Fibroblast of skin of back (primary cell): ENCODE measurements around the gene THBS3. TPM values are rescaled to one million over a fixed set of nuclear protein-coding genes. Genes with fewer than 3 reads are reported as not detected.
"Not testable (repeated sequence)": the region's sequence is repeated elsewhere in the genome, so short reads cannot be mapped to it uniquely, and the experiment has no call there.

Experiments used
- DNase-seq: peaks from one replicate; pipeline ENCODE4 v3.0.0-alpha.2; 2013
- polyA plus RNA-seq, 2 experiments: library from polyadenylated mRNA; unstranded; fragments of 120-200 nt; gene quantifications; one replicate each; pipeline ENCODE4 v1.2.1, GENCODE V29; 2013; ENCODE audit not compliant: insufficient read length in 2 of 2

Gene THBS3
- 28.6 TPM for polyA plus RNA-seq (2013, experiment 1 of 2; ENCODE audit: insufficient read length)
- 37.2 TPM for polyA plus RNA-seq (2013, experiment 2 of 2; ENCODE audit: insufficient read length)

DNA sequence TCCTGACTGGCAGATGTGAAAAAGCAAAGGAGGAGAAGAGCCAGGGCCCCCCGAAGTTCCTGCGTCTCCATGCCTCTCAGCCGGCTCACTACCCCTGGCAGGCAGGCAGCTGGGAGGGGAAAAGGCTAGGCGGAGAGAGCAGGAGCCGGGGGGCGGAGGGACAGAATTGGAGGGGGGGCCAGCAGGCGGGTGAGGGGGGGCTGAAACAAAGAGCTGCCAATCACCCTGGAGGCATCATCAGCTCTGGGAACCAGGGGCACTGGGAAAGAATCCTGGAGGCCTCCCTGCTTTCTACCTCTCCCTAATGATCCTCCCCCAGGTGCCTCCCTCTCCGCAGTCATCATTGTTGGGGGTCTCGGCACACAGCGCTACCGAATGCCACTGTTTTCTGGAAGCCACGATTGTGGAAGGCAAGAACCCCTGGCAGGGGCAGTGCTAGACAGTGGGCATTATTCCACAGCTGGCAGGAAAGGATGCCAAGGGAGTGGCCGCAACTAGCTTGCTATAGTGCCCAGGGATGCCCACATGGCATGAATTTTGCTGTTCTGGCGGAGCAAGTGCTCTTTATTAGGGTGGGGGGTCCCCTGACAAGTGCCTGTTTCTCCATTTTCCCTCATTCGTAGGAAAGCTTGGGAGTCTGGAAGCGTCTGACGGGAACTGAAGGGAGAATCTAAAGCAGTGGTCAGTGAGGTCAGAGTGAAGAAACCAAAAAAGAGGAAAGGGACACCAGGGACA lies at the start of gene THBS3:
Gene THBS3 (minus strand): TSS at position 92 of the 735 bp plus-strand sequence. CDS start 21 bp downstream, at position 71.
- DNase-seq: peak; percentile 55

- no peak for DNase-seq
Measured at GRCh38 chr1:155256058-155256852, 48.6 kb upstream of the THBS3 start.

DNA sequence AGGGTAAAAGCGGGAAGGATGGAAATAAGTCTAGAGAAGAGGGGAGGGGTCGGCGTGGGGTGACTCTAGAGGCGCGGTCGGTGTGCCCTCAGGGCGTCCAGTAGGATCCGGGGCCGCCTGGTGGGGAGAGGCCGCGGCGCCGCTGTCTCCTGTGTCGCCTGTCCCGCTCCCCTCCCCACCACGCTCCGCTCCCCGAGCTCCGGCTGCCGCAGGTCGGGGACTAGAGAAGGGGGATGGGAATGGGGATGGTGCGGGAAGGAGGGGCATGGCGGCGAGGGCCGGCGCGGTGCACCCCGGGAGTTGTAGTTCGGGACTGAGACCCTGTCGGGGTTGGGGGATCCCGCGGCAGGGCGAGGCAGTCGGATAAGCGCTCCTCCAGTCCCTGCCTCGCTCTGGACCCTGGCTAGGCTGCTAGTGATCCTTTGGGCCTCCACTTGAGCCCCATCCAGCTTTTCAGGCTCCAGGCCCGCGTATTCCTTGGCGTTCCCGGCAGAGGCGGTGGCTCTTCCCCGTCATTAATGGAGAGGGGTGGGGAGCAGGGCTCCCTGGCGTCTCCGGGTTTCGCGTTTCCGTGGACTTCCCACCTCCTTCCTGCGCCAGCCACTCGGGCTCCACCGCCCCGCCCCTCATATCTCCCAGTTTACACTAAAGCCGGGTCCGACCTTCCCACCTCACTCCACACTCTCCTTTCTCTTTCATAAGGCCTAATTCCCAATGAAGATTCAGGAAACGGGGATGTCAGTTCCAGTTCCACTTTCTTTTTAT lies 47.7 kb upstream of the THBS3 start, which contains the start of gene ENTREP3:
Gene ENTREP3 (minus strand): TSS at position 241 of the 765 bp plus-strand sequence. CDS start 606 bp downstream, outside the sequence.
- DNase-seq: peak; percentile 84

DNA sequence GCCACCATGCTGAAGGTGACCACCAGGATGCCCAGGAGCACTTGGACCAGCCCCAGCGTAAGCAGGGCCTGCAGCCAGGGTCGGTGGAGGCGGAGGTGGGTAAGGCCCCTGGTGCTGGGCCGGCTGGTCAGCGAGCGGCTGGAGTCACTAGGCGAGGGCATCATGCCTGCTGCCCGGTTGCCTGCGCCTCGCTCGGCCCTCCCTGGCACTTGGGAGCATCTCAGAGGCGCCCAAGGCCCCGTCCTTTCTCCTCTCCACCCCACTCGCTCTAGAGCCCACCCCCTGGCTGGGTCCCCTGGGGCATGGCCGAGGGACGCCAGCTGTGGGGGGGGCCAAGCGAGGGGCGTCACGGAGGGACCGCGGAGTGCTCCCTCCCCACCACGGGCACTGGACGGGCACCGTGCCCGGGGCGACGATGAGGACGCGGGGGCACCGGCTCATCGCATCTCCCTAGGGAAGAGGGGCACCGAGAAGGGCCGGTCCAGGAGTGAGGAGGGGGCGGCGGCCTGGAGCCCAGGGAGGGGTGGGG lies 47.1 kb upstream of the THBS3 start:
- no peak for DNase-seq

DNA sequence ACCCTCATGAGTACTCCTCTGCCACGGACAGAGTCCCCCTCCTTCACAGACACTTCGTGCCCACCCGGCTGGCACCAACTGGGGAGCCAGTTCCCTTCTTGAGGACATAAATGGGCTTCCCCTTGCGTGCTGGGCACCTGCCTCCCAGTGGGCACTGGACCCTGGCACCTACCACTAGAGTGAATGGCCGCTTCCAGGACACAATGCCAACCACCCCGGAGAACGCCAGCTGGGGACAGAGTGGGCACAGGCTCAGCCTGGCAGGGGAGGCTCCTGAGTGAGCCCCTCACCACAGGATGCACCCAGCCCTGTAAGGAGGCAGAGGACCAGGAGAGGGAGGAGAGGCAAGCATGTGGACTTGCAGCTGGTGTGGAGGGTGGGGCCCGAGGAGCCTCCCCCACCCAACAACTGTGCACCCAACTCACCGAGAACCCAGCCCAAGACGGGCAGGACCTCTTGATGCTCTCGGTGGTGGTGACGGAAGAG lies 46.6 kb upstream of the THBS3 start:
- no peak for DNase-seq

DNA sequence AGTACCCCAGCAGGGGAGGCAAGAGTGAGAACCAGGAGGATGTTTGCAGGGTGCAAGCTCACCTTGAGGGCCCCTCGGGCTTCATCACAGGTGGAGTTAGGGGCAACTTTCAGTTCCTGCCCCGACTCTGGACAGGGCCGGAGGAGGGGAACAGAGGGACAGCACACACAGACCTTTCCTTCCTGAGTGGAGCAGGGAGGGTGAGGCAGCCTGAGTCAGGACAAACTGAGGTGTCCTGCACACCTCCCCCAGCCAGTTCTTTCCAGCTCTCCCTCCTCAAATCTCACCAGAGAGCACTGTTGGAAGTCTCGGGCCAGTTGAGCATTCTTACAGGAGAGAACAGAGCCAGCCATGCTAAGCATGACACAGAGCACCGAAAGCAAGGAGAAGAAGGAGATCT lies 46.1 kb upstream of the THBS3 start:
- DNase-seq: no peak

DNA sequence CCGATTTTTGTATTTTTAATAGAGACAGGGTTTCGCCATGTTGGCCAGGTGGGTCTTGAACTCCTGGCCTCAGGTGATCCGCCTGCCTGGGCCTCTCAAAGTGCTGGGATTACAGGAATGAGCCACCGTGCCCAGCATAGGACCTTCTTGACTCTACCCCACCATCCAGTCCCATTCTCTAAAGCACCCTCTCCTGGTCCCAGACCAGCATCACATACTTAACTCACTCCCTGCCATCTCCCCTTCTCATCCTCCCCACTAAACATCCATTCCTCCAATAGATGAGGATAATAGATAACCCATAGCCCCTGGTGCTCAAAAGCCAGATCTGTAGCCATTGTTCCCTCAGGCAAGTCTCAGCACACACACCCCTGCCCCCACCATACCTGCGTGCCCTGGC lies 45.5 kb upstream of the THBS3 start:
- no peak for DNase-seq

- DNase-seq: no peak
Measured at GRCh38 chr1:155251566-155251965, 43.9 kb upstream of the THBS3 start.

DNA sequence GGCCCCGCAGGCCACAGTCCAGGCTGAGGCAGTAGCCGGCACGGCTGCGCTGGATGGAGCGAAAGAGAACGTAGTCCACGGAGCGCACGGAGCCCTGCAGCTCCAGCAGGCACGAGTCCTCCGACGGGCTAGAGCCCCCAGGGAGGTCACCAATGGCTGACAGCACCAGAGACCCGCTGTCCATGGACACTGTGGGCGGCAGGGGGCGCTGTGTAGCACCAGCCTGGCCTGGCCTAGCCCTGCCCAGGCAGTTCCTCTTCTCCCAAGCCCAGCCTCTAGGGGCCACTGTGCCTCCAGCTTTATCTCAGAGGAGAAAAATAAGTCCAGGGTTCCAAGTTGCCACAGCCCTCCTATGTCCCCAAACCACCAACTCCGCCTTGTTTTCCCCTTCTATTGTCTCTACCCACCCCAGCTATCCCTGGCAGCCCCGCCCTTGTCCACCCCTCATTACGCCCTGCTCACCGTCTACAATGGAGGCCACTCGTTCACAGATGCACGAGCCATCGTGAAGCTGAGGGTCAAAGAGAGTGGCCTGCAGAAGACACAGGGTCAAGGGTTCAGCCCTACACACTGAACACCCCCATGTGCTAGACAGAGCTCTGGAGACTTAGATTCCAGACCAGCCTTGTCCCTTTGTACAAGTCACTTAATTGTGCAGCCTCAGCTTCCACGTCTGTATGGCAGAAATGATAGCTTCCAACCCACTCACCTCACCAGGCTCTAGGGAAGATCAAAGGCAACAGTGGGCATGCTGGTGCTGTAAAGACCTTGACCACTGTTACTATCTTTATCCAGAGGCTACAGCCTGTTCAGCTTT lies 43.1 kb upstream of the THBS3 start:
- peak; percentile 89 for DNase-seq

- DNase-seq: no peak
Measured at GRCh38 chr1:155250246-155250632, 42.5 kb upstream of the THBS3 start.

DNA sequence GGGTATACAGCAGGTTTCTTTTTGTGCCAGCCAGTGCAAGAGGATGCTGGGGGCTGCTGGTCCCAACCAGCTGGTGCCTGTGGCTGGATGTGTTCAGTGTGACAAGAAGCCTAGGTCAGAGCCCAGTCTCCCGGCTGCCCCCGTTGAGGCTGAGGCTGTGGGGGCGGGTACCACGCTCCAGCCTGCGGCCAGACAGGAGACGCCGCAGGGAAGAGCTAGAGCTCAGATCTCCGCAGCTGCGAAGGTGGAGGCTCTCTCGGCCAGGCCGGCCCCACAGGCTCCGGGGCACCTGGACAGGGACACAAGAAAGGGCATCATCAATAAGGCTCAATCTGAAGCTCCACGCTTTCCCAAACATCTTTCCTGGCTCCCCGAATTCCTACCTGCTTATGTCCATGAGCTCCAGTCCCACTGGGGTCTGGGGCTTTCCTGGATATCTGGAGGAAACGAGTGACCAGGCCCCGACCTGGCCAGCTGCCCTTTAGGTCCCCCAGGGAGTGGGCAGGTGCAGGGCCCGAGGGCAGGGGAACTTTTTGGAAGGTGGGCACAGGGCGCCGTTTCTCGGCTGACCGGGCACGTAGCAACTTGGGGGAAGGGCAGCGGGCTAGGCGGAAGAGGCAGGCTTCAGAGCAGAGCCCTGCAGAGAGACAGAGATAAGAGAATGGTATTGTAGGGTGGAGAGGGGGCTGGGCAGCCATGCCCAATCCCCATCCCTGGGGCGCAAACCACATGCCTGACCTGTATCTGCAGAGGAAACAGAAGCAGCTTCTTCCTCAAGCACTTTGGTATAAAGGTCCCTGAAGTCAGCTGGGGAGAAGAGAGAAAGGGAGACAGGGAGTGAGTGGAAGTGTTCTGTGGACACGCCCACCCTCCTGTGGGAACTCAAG lies 40.2 kb upstream of the THBS3 start:
- no peak for DNase-seq

GRCh38 chr1:155246796-155247195 lies 39.1 kb upstream of the THBS3 start:
- not testable (repeated sequence) for DNase-seq

DNA sequence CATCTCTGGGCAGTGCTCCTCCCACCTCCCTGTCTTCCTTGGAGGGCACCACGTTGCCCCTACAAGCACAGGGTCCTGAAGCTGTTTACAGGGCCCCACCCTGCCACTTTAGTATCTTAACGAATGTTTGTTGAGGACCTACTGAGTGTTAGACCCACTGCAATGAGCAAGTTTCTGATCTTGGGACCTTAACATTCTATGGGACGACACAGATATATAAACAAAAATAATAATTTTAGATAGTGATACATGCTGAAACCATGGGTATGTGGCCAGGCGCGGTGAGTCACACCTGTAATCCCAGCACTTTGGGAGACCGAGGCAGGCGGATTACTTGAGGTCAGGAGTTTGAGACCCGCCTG lies 37.4 kb upstream of the THBS3 start:
- DNase-seq: no peak

DNA sequence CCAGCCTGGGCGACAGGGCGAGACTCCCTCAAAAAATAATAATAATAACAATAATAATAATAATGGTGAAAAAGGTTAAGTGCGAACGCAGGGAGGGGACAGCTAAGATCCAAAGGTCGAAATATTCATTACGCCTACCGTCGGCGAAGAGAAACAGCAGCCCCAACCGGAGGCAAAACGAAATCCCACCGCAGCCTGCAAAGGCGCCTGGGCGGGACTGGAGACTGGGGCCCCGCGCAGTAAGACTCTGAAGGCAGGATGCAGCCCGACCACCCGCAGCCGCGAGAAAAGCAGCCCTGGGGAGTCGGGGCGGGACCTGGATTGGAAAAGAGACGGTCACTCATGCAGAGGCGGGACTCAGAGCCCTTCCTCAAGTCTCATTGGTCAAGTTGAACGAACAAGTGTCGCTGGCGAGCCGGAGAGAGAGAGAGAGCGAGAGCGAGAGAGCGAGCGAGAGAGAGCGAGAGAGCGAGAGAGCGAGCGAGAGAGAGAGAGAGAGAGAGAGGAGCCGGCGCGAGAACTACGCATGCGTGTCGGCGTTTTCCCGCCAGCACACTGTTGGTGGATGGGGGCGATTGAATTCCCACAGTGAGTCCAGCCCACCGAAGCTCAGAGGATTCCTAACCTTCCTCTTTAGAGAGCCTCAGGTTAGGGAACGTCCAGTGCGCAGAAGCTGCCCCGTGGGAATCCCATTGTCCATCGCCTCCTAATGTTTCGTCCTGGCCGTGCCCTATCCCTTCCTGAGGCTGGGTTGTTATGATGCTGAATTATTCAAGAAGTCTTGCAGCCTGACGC lies 36.9 kb upstream of the THBS3 start:
- DNase-seq: peak; percentile 100

DNA sequence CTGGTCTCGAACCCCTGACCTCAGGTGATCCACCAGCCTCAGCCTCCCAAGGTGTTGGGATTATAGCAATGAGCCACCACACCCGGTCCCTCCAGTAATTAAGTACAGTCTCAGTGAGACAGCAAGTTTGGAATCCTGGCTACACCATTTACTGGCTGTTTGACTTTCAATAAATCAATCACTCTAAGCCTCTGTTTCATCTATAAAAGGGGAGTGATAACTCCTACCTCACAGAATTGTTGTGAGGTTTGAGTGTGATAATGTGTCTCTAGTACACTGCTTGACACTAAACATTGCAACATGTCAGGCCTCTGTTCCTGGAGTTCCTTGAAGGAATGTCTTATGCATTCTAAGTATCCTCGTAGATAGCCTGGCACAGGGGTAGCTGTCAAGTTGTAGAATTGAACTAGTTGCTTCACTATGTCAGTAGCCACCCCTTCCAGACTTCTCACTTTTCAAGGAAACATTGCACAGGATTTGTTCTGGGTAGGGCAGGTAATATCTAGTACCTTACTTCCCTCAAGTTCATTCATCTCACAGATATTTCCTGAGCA lies 35.2 kb upstream of the THBS3 start:
- no peak for DNase-seq

DNA sequence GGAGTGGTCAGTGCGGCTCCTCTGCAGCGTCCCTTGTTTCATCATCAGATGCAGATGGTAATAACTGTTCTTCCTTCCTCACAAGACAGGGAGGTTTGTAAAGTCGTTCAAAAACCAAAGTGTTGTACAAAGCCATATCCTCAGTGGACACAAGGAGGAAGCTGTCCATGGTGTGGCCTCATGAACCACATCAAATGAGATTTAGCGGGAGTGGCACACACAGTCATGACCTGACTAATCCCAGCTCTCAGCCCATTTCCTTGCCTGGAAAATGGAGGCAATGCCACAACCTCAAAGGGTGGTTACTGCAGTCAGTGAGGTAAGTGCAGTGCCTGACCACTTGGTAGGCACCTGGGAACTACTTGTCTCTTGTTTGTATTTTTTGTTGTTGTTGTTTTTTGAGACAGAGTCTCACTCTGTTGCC lies 34.2 kb upstream of the THBS3 start:
- no peak for DNase-seq

DNA sequence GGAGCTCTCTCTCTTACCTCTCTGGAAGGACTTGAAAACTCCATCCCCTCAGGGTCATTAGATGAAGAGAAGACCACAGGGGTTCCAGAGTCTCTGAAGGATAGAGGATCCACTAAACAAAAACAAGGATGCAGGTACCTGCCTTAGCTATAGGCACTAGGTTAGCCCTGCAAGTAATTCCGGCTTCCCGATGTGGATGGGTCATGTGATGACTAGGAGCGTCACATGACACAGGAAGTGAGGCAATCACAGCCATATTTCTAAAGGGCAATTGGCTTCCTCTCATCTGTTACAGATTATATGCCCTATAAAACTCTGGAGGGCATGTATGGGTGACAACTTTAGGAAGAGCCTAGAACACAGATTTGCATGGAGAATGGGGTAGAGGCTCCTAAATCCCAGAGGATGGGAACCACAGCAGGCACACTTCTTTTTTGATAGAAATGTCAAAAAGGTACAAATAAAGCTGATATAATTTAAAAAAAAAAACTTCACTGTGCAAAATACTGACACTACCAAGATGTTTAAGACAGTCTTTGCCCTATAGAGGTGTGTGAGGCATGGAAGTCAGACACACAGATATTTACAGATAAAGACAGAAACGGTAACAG lies 33.5 kb upstream of the THBS3 start:
- peak; percentile 86 for DNase-seq

DNA sequence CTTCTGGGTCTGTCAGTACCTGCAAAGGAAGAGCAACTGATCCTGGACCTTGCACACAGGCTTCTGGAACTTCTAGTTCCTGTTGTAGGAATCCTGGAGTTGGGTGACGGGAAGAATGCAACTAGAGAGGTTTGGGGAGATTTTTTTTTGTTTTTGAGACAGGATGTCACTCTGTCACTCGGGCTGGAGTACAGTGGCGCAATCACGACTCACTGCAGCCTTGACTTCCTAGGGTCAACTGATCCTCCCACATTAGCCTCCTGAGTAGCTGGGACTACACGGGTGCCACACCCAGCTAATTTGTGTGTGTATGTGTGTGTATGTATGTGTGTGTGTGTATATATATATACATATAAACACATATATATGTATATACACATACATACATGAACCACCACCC lies 28.8 kb upstream of the THBS3 start:
- no peak for DNase-seq

GRCh38 chr1:155235375-155235774 lies 27.7 kb upstream of the THBS3 start:
- DNase-seq: not testable (repeated sequence)
